Naive thymus-derived CD8-positive, alpha-beta T cell (primary cell): ENCODE results near the gene IRF2. TPM values are rescaled to one million over a fixed set of nuclear protein-coding genes. Genes with fewer than 3 reads are reported as not detected.
A peak's percentile ranks its signal among the peaks of the same experiment; 100 is the strongest.

ENCODE experiments used
- ATAC-seq, 2 donors: fragments of 150-1000 bp; cut with Tn5 transposase in 1 of 2; sonication (Bioruptor Pico), chemical (Tn5 transposase) in 1 of 2; 1 replicate in 1 of 2; 2 replicates in 1 of 2; pipeline ENCODE4 v1.10.0; 2021; ENCODE audit warnings: mild to moderate bottlenecking in 2 of 2, moderate library complexity in 2 of 2
- POLR2A ChIA-PET: fragments of 350-600 bp; sonication (Branson Sonifier 250); formaldehyde crosslinking; loops from one replicate; lab custom pipeline; 2021; ENCODE audit warnings: antibody characterized with exemption; lab: Charles Lee
- DNase-seq, 10 donors: peaks; one replicate each; pipeline versions ENCODE4 v3.0.0 to v3.0.0-alpha.2; 2020 to 2022
- H3K27ac Mint-ChIP-seq, 10 donors: one replicate each; pipeline ENCODE4 v1.8.0; 2020 to 2022; ENCODE audit warnings: mild to moderate bottlenecking in 10 of 10, mixed read lengths in 10 of 10, moderate library complexity in 4 of 10, inconsistent platforms in 1 of 10
- H3K27me3 Mint-ChIP-seq, 5 donors: one replicate each; pipeline ENCODE4 v1.8.0; 2021 to 2022; ENCODE audit warnings: mixed read lengths in 5 of 5
- H3K36me3 Mint-ChIP-seq, 3 donors: one replicate each; pipeline ENCODE4 v1.8.0; 2020 to 2022; ENCODE audit warnings: mixed read lengths in 3 of 3, mild to moderate bottlenecking in 2 of 3, inconsistent platforms in 1 of 3
- H3K4me1 Mint-ChIP-seq, 4 donors: one replicate each; pipeline ENCODE4 v1.8.0; 2021 to 2022; ENCODE audit warnings: mixed read lengths in 4 of 4
- H3K4me3 Mint-ChIP-seq, 10 donors: one replicate each; pipeline ENCODE4 v1.8.0; 2020 to 2022; ENCODE audit warnings: mild to moderate bottlenecking in 10 of 10, mixed read lengths in 10 of 10, moderate library complexity in 6 of 10, inconsistent platforms in 1 of 10
- H3K9me3 Mint-ChIP-seq, 9 donors: one replicate each; pipeline ENCODE4 v1.8.0; 2020 to 2022; ENCODE audit warnings: mixed read lengths in 9 of 9, mild to moderate bottlenecking in 3 of 9, inconsistent platforms in 1 of 9, moderate library complexity in 1 of 9
- polyA plus RNA-seq, 3 donors: library from polyadenylated mRNA; unstranded; fragments of 300-500 nt; fragmentation: Illumina TruSeq; gene quantifications; one replicate each; pipeline ENCODE4 v1.2.3, GENCODE V29; 2021
- total RNA-seq, 8 experiments: library from RNA in 2 of 8; stranded (reverse) in 2 of 8; gene quantifications; one replicate each; pipeline ENCODE4 v1.2.3 and lab custom pipeline; 2021 to 2026

The IRF2 gene
- total and polyA plus RNA-seq, 5 experiments from 2014 or later = 62.6 to 80.7 (median 77.1) TPM

DNA sequence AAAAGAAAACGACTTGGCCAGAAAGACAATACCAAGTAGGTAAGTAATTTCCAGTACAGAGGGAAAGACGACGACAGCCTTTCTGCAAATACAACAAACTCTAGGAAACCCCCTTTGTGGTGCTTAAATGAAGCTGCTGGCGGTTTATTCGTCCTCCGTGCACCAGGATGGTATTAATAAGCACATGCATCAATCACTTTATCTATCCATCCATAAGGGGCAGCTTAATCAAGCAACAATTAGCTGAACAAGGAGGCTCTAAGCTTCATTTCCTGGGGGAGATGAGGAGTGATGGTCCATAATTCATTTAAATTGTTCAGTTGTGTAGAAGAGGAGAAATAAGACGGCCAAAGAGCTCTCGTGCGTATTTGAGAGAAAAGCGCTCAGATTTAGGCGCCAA, 26.2 kb downstream of the IRF2 start:
- H3K36me3 Mint-ChIP-seq = peaks cover 0 to 38% (median 7%) of the 10 kb centered on the region in 3 donors
- peaks cover 56 to 95% (median 89%) of the 10 kb centered on the region in 4 donors for H3K4me1 Mint-ChIP-seq
- POLR2A ChIA-PET = interaction anchor here (0.5 kb wide), 1 partner anchor 158 kb away, joined by 4 read pairs; no protein-coding TSS in a partner anchor
- no peak for ATAC-seq
- H3K4me3 Mint-ChIP-seq = peak overlapping the region in 8 of 10 donors; percentile 23 to 82 (median 73)
- no peaks in the 10 kb centered on the region for H3K9me3 Mint-ChIP-seq
- H3K27ac Mint-ChIP-seq = peak overlapping the region in 9 of 10 donors; percentile 33 to 90 (median 74)
- no peak for DNase-seq
- no peaks in the 10 kb centered on the region for H3K27me3 Mint-ChIP-seq

DNA sequence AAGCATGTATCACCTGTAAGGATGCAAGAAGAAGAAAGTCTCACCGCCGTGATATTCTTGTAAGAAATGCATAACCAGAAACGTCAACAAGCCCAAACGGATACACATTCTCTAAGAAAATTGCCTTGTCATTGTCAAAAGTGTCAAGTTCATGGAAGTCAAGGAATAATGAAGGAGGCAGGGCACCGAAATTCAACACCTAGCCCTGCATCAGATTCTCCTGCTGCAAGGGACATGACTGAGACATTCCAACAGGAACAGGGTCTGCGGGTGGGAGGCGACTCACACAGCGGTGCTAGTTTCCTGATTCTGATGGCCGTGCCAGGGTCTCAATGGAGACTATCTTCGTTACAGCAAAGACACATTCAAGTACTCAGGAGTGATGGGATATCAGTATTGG, 26.7 kb downstream of the IRF2 start:
- no peaks in the 10 kb centered on the region for H3K9me3 Mint-ChIP-seq
- H3K4me3 Mint-ChIP-seq = peak overlapping the region in 7 of 10 donors; percentile 23 to 80 (median 73)
- H3K36me3 Mint-ChIP-seq = peaks cover 0 to 38% (median 7%) of the 10 kb centered on the region in 3 donors
- ATAC-seq (no peak), DNase-seq (no peak)
- POLR2A ChIA-PET = no interaction called here
- peaks cover 58 to 94% (median 92%) of the 10 kb centered on the region in 4 donors for H3K4me1 Mint-ChIP-seq
- peak overlapping the region in 9 of 10 donors; percentile 23 to 82 (median 54) for H3K27ac Mint-ChIP-seq
- H3K27me3 Mint-ChIP-seq = no peaks in the 10 kb centered on the region

DNA sequence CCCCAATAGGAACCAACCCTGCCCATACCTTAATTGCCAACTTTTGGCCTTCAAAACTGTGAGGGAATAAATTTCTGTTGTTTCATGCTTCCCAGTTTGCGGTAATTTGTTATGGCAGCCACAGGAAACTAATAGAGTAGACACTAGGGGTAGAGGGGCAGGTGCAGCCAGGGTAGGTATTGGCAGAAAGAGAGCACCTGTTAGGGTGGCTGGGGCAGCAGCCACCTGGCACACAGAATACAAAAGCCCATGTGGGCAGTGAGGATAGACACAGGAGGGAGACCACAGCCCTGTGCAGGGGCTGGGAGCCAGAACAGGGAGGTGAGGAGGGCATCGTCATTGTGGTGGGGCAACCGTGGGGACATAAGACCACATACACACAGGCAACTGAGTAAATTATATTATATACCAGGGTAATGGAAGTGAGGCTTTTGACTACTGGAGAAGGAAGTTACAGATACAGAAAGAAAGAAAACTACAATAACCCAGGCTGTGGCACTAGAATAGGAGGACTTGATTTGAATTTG, 28.2 kb downstream of the IRF2 start:
- H3K4me3 Mint-ChIP-seq = peak overlapping the region in 8 of 10 donors; percentile 11 to 71 (median 52)
- peaks cover 0 to 35% (median 7%) of the 10 kb centered on the region in 3 donors for H3K36me3 Mint-ChIP-seq
- peak overlapping the region in 6 of 10 donors; percentile 9 to 80 (median 72) for H3K27ac Mint-ChIP-seq
- POLR2A ChIA-PET = no interaction called here
- H3K27me3 Mint-ChIP-seq = no peaks in the 10 kb centered on the region
- no peaks in the 10 kb centered on the region for H3K9me3 Mint-ChIP-seq
- H3K4me1 Mint-ChIP-seq = peaks cover 63 to 95% (median 93%) of the 10 kb centered on the region in 4 donors
- DNase-seq = no peak
- no peak for ATAC-seq

DNA sequence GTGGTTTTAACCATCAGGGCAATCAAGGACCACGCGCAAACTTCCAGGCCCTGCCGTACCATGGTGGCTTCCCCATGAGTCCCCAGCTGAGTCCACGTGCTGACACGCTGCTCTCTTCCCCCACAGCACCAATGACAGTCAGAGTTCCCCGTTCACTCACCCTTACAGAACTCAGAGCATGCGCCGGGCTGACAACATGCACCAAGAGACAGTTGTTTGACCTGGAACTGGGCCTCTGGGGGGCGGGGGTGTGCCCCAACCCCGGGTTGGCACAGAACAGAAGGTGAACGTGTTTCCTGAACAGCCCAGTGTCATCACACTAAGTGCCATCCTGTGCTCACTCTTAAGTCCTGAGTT, 29.4 kb downstream of the IRF2 start:
- Mint-ChIP-seq H3K9me3 (no peaks in the 10 kb centered on the region), H3K36me3 (peaks cover 0 to 38% (median 7%) of the 10 kb centered on the region in 3 donors), H3K27me3 (no peaks in the 10 kb centered on the region), H3K4me1 (peaks cover 69 to 99% (median 96%) of the 10 kb centered on the region in 4 donors), H3K27ac (peak overlapping the region in 8 of 10 donors; percentile 1 to 77 (median 68)), H3K4me3 (peak overlapping the region in 9 of 10 donors; percentile 8 to 73 (median 53))
- peak; percentile 82 to 83 for ATAC-seq
- POLR2A ChIA-PET = interaction anchor here (0.7 to 0.9 kb wide), 2 partner anchors 8 to 33 kb away, joined by 3 to 4 read pairs; no protein-coding TSS in a partner anchor
- DNase-seq = peak in 7 of 10 donors; percentile 5 to 37 (median 28)

DNA sequence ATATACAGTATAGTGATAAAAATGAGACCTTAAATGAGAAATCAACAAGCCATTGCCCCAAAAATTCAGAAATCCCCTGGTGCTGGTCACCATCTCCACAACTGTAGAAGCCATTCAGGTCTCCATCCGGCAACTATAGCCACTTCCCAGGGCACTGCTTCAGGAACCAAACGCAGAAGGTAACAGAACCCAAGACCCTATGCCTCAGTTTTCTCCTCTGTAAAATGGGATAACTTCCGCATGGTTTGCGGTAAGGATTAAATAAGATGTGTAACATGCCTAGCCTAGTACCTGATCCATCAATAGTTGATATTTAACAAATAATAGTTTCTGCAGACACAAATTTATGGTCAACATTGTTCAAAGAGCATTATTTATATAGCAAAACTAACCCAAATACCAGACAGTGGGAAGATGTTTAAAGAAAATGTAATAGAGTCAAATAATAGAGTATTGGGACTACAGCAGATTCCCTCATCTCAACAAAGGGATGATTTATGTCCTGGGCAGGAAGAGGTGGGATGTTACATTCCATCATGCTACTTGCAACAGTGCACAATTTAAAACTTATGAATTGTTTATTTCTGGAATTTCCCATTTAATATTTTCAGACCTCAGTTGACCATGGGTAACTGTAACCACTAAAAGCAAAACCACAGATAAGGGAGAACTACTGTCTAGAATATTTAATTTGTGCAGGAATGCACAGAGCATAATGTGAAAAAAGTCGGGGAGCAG, 30.0 kb downstream of the IRF2 start:
- ATAC-seq (no peak), DNase-seq (no peak)
- Mint-ChIP-seq H3K4me3 (peak overlapping the region in 9 of 10 donors; percentile 8 to 73 (median 53)), H3K4me1 (peaks cover 69 to 99% (median 95%) of the 10 kb centered on the region in 4 donors), H3K9me3 (no peaks in the 10 kb centered on the region), H3K36me3 (peaks cover 0 to 38% (median 7%) of the 10 kb centered on the region in 3 donors), H3K27me3 (no peaks in the 10 kb centered on the region), H3K27ac (peak overlapping the region in 8 of 10 donors; percentile 25 to 77 (median 68))
- POLR2A ChIA-PET = interaction anchor here (0.6 kb wide), 1 partner anchor 1134 kb away, joined by 3 read pairs; no protein-coding TSS in a partner anchor

DNA sequence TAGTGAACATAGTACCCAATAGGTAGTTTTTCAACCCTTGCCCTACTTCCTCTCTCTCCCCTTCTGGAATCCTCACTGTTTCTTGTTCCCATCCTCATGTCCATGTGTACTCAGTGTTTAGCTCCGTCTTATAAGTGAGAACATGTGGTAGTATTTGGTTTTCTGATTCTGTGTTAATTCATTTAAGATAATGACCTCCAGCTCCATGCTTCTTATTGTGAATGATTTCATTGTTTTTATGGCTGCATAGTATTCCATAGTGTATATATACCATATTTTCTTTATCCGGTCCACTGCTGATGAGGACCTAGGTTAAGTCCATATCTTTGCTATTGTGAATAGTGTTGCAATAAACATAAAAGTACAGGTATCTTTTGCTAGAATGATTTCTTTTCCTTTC, 31.0 kb downstream of the IRF2 start:
- Mint-ChIP-seq H3K4me3 (peak overlapping the region in 3 of 10 donors; percentile 4 to 25 (median 9)), H3K27me3 (no peaks in the 10 kb centered on the region), H3K36me3 (peaks cover 0 to 30% (median 3%) of the 10 kb centered on the region in 3 donors), H3K4me1 (peaks cover 66 to 97% (median 93%) of the 10 kb centered on the region in 4 donors), H3K27ac (peak overlapping the region in 7 of 10 donors; percentile 17 to 64 (median 60)), H3K9me3 (no peaks in the 10 kb centered on the region)
- no peak for ATAC-seq
- no peak for DNase-seq
- POLR2A ChIA-PET = no interaction called here

DNA sequence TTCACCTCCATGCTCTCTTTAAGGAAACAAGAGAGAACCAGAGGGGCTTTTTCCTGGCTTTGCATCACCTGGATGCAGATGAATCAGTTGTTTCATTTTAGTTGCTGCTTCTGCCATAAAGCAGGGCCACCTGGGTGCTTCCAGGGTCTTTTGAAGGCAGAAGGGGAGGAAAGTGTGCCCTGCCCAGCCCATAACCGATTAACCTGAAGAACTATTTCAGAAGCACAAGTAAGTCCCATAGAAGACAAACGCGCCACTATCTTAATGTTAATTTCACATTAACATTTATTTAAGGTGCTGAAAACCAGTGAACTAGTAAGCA, 32.1 kb downstream of the IRF2 start:
- Mint-ChIP-seq H3K27ac (peak overlapping the region in 9 of 10 donors; percentile 22 to 89 (median 57)), H3K9me3 (no peaks in the 10 kb centered on the region), H3K36me3 (peaks cover 0 to 25% (median 3%) of the 10 kb centered on the region in 3 donors), H3K4me3 (peak overlapping the region in 1 of 10 donors; percentile 36), H3K27me3 (no peaks in the 10 kb centered on the region), H3K4me1 (peaks cover 66 to 97% (median 93%) of the 10 kb centered on the region in 4 donors)
- ATAC-seq (no peak), DNase-seq (no peak)
- POLR2A ChIA-PET = no interaction called here

DNA sequence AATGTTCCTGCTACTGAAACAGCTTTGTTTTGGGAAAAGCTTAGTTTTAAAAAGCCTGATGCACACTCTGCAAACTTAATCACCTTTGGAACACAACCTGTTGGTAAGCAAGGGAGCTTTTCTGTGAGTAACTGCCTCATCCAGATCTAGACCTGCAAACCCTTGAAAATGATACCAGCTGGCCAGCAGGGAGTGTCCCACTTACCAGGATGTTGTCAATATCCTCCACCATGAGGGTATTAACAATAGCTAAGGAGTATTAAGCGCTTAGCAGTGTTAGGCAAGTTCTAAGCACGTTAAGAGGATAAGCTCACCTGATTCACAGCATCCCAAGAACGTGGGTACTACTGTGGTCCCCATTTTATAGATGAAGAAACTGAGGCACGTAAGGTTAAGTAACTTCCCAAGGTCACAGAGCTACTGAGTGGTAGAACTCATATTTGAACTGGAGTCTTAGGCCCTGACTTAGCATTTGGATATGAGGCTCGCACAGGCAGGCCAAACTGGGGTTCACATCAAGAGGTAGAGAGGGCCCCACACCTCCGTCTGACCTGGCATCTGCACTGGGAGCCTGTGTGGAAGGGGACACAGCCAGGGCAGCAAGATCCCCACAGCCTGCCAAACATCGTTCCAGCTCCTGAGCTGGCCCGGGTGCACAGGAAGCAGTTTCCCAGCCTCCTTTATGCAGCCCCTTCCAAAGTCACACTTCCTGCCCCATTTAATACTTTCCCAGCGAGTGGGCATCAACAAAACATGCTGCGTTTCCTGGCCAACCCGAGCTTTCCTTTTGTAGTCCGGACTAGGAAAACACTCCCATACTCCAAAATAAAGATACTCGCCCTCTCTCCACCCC, 32.7 kb downstream of the IRF2 start:
- Mint-ChIP-seq H3K9me3 (no peaks in the 10 kb centered on the region), H3K27ac (peak overlapping the region in 9 of 10 donors; percentile 17 to 89 (median 68)), H3K4me1 (peaks cover 65 to 95% (median 92%) of the 10 kb centered on the region in 4 donors), H3K4me3 (peak overlapping the region in 1 of 10 donors; percentile 36), H3K36me3 (peaks cover 0 to 21% (median 3%) of the 10 kb centered on the region in 3 donors), H3K27me3 (no peaks in the 10 kb centered on the region)
- POLR2A ChIA-PET = interaction anchor here (0.6 kb wide), 1 partner anchor 11 kb away, joined by 4 read pairs; no protein-coding TSS in a partner anchor
- ATAC-seq (no peak), DNase-seq (no peak)

DNA sequence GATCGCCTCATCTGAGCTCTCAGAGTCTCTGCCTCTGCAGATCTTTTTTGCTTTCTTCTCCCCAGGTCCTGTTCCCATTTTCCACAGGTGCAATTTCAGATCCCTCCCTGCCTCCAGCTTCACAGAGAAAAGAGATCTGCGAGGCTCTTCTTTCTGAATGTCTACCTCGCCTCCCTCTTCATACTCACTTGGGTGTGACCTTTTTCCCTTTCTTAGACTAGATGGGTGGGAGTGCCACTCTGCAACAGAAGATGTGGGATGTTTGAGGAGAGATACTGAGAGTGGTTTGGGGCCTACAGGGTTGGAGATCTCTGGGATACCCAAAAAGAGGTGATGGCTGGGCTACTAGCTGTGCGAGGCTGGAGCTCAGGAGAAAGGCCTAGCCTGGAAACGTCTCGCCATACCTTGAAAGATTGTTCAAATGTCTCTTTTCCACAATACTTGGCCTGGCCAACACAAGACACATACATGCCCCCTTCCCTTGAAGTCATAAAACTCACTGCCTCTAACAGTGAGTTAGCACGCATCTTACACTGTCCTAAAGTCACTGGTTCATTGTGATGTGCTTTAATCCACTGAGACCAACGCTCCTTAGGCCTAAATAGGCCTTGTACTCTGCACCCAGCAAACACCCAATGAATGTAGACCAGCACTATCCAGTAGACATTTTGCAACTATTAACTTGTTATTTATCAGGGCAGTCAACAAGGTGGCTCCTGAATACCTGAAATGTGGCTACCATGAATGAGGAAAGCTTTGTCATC, 33.6 kb downstream of the IRF2 start:
- no peak for ATAC-seq
- Mint-ChIP-seq H3K36me3 (peaks cover 0 to 13% (median 2%) of the 10 kb centered on the region in 3 donors), H3K4me1 (peaks cover 61 to 93% (median 90%) of the 10 kb centered on the region in 4 donors), H3K27ac (peak overlapping the region in 6 of 10 donors; percentile 1 to 83 (median 72)), H3K27me3 (no peaks in the 10 kb centered on the region), H3K9me3 (no peaks in the 10 kb centered on the region), H3K4me3 (peak overlapping the region in 3 of 10 donors; percentile 5 to 19 (median 17))
- POLR2A ChIA-PET = no interaction called here
- DNase-seq = no peak

DNA sequence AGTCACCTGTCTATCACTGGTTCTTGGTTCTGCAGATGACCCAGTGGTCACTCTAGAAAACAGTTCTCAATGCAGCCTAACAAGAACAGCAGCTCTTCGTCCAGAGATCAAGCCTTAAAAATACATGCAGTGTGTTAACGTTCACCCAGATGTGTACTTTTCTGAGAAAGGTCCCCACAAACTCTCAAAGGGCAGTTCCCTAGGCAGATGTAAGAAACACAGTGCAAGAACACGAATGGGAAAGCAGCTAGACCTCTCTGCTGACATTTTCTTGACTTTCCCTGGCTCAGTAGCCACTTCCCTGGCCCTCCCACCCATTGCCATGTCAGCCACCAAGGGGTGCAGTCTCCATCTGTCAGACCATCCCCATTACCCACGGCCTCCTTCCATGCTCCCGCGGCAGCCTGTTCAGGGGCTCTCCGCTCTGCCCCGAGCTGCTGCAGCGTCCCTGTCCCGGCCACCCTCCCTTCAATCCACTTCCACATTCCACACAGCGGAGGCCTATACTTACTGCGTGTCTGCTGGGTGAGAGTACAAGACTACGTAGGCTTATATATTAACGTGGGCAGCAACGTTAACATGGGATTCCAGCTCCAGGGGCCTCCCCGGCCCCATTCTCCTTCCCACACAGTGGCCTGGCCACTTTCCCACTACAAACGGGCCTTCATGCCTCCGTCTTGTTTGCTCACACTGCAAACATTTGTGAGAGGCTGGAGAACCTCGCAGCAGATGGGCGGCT, 34.3 kb downstream of the IRF2 start:
- H3K4me1 Mint-ChIP-seq = peaks cover 61 to 91% (median 89%) of the 10 kb centered on the region in 4 donors
- no peaks in the 10 kb centered on the region for H3K9me3 Mint-ChIP-seq
- H3K27me3 Mint-ChIP-seq = no peaks in the 10 kb centered on the region
- DNase-seq = no peak
- H3K27ac Mint-ChIP-seq = peak overlapping the region in 7 of 10 donors; percentile 4 to 83 (median 23)
- ATAC-seq = no peak
- peaks cover 0 to 11% (median 0%) of the 10 kb centered on the region in 3 donors for H3K36me3 Mint-ChIP-seq
- POLR2A ChIA-PET = no interaction called here
- H3K4me3 Mint-ChIP-seq = peak overlapping the region in 2 of 10 donors; percentile 23 to 33

DNA sequence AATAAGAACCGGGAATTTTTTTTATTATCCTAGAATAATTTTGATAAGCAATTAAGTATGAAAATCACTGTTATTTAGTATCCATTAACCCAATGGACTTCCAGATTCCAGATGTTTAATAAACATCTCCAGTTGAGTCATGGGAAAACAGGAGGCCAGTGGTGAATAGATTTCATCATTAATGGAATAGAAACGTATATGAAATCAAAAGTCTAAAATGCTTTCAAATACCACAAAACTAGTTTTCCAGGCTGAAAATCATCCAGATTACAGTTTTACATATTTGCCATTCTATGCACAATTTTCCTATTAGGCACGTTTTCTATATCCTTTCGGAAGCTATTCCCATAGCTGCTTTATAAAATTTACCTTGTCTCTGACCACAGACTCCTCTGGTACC, 35.0 kb downstream of the IRF2 start:
- DNase-seq (no peak), ATAC-seq (no peak)
- no peaks in the 10 kb centered on the region for H3K27me3 Mint-ChIP-seq
- peaks cover 57 to 88% (median 85%) of the 10 kb centered on the region in 4 donors for H3K4me1 Mint-ChIP-seq
- no peak overlapping the region for H3K4me3 Mint-ChIP-seq
- peak overlapping the region in 2 of 10 donors; percentile 4 to 23 for H3K27ac Mint-ChIP-seq
- H3K36me3 Mint-ChIP-seq = peaks cover 0 to 11% (median 0%) of the 10 kb centered on the region in 3 donors
- no peaks in the 10 kb centered on the region for H3K9me3 Mint-ChIP-seq
- POLR2A ChIA-PET = no interaction called here
